Measurements from ENCODE around the gene CCN6.
"Not testable (repeated sequence)": the region's sequence is repeated elsewhere in the genome, so short reads cannot be mapped to it uniquely, and the experiment has no call there.

CCN6 gene

DNA sequence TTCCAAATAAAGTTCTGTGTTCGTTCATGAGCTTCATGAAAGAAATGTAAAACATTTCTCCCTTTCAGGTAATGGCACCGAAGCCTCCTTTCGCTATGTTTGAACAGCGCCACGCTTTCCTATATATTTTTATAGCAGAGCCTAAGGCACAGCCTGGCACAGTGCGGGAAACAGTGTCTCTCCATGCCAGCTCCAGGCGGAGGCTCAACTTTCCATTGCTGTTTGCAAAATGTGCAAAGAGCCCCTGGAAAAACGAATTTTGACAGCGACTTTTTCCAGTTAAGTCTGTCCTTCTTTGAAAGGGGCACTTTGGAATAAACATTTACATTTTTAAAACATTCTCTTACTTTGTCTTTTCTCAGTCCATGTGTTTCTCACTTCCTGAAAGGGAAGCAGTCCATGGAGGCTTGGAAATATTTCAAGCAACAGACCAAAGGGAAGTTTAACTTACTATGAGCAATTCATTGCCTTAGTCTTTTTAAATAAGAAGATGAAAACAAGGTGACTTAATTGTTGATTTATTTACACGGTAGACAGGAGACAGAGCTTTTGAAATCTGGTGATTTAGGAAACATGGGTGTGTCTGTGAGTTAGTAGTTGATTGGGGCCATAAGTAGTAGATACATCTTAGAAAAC lies 769 bp downstream of the CCN6 start:
- DNase-seq, result no peak

DNA sequence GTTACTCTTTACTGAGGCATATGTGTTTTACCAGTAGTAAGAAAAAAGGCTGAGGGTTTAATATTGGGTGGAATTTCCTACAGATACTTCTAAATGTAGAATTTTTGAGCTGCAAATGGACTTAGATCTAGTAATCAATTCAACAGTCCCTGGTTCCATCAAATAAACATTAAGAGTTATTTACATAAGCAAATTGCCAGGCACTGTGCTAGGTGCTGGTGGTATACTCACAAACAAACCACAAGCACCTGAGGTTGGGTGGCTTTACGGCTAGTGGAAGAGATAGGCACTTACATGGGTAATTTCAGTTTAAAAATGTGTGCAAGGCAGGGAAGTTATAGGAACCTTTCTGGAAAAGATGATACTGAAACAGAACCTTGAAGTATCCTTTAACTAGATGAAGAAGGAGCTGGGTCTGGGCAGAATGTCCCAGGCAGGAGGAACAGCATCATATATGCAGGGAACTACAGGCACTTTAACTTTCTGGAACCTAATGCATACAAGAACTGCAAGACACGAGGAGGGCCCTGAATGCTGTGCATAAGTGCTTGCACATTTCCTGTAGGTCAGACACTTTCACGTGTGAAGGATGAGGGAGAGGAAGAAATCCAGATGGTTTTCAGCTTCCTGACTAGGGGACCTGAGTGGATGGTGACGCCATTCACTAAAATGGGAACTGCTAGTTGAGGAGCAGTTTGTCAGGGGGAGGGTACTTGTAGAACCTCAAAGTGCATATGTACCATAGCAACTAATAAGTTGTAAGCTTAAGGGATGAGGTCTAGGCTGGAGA lies 4.5 kb downstream of the CCN6 start:
- no peak for DNase-seq

DNA sequence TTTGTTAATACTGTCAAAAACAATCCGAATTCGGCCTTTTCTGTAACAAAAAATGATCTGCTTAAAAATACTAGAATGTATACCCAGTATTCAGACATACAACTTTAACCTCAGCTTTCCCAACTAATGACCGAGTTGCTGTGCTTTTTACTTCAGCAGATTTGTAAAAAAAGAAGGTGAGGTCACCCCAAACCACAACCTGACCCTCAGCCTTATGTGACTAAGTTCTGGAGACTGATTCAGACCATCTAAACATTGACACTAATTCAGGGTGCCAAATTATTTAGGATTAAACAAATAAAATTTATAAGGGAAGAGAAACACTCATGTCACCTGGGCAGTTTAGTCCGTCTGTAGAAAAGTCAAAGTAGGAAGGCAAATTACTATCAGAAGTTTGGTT lies 7.7 kb downstream of the CCN6 start:
- no peak for DNase-seq

DNA sequence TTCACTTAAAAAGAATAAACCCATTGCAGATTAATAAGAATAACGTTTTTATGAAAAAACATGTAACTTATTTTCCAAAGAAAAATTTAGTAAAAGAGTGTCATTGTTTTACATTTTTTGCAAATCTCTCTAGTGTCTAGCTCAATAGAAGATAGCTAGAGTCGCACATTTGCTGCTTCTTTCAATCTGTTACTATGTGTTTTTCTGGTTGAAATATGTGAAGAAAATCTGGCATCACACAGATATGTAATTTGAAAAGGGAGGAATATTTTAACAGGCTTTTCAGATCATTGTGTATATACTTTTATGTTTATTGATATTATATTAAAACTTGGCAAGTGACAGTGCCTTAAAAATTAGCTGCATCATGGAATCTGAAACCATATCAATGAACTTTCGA lies 9.1 kb downstream of the CCN6 start:
- no peak for DNase-seq

DNA sequence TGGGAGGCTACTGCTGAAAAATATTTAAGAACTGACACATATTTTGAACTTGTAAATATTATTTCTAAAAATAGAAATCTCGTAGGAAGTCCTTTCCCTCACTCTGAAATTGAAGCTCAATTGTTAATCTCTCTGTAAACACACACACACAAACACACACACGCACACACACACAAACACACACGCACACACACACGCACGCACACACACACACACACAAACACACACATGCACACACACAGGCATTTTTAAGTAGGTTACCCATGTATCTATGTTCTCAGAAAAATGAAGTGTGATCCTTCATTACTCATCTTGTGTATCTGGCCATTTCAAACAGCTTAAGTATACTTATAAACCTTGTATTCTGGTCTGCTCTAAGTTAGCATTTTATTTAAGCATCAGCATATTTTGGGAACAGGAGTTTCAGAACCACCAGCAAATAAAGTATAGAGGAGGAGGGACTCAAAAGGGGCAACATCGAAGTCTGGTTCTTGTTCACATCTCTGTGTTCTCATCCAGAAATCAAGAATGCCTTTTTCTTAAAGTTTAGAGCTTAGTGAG lies 11.6 kb downstream of the CCN6 start:
- DNase-seq, result no peak

DNA sequence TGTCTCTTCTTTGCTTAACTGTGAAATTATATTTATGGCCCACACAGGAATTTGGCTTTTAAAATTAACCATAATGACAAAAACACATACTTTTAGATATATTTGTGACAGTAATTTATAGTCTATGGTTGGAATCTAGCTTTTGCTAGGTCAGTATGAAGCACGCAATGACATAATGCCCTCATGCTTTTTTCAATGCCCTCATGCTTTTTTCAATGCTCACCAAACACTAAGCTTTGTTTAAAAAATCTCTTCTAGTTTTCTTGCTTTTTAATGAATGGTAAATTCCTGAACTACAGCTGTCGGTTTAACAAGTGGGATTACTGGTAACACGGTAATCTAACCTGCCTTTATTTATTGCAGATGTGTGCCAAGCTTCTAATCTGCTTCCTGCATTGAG lies 12.7 kb downstream of the CCN6 start:
- DNase-seq, result no peak

DNA sequence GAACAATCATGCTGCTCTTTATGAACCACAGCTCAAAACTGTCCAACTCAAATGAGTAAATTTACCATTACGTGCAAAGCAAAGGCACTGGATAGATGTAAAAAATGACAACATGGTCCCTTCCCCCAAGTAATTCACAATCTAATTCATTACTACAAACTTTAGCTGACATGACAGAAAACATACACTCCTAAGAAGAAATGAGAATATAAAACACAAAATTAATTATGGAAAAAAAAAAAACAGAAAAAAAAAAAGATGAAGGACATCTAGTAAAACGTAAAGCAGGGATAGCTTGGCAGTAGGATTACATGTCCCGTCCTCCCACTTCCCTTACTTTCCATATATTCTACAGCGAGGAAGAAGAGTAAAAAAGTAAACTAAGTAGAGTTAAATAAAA lies 27.7 kb downstream of the CCN6 start:
- no peak for DNase-seq

DNA sequence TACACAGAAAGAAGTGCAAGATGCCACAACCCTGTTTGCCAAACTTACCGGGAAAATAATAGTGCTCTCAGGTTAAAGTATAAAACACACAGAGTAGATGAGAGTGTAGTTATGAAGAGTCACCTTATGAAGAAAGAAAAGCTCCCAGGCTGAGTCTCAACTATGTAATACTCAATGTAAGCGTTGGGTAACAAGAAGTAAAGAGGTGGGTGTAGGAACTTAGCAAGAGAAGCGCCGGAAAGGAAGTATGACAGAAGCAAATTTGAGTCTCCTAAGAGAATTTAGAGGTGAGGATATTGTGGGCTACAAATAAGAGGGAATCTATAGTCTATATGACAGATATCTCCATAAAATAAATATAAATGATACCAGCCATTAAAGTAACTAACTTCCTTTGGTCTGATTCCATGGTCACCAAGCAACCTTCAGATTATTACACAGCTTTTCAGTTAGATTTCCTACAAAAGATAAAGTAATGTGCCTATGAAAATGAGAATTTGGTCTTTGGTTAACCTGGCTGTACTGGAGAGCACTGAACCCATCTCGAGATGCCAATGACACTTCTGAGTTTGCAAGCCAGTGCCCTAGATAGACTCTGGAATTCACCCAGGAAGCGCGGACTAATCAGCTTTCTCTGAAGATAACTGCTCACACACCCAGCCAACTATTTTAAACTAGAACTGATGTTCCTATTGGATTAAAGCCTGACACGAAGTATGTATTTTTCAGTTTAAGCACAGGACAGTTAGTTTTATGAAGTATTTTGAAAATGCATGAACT lies 31.6 kb downstream of the CCN6 start:
- no peak for DNase-seq

DNA sequence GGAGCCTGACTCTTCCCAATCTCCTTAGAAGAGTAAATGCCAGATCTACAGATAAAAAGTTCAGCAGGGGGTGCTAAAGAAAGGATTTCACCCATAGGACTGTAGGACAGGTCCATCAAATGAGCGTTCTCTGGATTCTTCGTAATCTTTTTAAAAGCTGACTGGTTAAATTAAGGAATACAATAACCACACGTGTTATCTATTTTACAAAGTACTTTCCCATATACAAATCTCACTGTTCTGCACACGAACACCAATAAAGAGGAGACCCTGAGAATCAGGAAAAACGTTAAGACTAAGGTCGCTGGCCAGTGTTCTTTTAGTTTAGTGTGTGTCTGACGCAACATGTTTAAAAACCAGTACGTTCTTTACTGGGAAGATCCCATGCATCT lies 32.8 kb downstream of the CCN6 start:
- DNase-seq, result no peak

DNA sequence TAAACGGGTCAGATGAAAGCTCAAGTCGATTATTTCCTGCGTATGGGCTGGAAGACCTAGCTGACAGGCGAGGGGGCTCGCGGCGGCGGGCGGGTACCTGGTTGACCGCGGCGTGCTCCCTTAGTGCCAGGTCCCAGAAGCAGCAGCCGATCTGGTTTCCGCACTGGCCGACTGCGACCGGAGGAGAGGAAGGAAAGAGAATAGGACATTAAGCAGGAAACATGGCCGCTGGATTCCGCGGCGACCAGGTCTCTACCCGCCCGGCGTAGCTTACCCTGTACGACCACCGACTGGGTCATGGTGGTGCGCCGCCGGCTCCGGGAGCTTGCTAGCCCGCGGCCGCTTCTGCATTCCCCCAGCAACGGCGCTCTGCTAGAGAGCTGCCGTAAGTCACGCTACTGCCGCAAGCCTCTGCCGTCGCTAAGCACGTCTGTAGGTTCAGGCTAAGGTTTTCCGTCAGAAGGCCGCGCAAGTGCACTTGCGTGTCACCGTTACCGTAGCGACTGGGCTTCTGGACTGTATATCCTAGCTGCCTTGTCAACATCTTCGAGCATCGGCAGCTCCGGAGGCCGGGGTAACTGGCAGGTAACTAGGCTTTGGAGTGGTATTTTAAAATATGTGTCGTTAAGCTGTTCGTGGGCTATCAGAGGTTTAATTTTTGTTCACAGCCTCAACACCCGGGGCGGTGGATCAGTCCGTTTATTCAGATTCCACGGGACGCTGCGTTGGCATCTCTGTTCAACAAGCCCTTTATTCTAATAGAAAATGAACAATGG lies 33.4 kb downstream of the CCN6 start, which contains the start of the genes FAM229B and TUBE1:
Gene FAM229B, plus strand, starts transcription at position 456 of the 776 bp plus-strand sequence. CDS start 11,693 bp downstream, outside the sequence.
Gene TUBE1, minus strand, starts transcription at position 347 of the 776 bp plus-strand sequence. Its CDS starts 48 bp downstream, at position 299.
- DNase-seq, result peak; percentile 95

DNA sequence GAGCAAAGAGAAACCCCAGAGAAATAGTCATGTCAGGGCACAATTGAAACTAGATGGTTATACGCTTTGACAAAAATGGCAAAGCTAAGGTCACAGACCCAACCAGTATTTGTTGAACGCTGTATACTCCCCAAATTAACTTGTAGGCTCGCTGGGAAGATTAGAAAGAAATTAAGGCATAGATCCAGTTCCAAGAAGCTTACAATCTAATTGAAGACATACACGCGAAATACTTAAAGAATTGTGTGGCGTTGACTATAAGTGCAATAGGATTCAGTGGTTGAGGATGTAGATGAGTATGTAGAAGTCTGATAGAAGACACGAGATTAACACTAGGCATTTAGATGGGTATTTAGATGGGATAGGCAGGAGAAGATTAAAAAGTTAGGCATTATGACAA lies 34.0 kb downstream of the CCN6 start:
- no peak for DNase-seq

DNA sequence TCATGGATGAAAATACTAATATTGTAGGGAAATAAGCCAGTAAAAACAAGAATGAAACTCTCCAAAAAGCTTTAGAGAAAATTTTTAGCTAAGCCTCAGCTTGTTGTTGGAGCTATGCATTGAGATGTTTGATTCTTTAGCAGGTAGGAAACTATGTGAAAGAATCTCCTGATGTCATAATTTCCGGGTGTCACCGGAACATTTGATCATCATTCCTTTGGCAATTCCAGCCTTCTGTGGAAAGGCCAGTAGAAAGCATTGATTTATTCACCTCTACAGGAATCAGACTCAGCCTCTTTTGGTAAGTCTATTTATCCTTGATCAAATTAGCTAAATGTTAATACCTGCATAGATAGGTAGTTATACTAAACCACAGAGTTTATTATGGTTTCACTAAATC lies 43.0 kb downstream of the CCN6 start:
- DNase-seq, result no peak

DNA sequence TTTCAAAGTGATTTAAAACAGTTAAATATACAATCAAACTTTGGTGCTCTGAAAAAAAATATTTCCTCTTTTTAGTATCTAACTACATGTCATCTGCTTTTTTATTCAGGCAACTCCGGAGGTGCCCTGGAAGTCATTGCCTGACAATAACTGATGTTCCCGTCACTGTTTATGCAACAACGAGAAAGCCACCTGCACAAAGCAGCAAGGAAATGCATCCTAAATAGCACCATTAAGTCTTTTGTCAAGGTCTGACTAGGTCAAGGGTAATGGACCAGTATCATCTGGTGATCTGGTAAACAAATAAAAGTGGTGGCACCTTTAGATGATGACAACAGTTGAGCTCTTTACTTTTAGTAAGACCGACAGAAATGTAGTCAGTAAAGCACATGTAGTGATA lies 46.7 kb downstream of the CCN6 start:
- DNase-seq, result no peak

DNA sequence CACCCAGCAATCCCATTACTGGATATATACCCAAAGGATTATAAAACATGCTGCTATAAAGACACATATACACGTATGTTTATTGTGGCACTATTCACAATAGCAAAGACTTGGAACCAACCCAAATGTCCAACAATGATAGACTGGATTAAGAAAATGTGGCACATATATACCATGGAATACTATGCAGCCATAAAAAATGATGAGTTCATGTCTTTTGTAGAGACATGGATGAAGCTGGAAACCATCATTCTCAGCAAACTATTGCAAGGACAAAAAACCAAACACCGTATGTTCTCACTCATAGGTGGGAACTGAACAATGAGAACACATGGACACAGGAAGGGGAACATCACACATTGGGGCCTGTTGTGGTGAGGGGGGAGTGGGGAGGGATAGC lies 52.1 kb downstream of the CCN6 start:
- not testable (repeated sequence) for DNase-seq

DNA sequence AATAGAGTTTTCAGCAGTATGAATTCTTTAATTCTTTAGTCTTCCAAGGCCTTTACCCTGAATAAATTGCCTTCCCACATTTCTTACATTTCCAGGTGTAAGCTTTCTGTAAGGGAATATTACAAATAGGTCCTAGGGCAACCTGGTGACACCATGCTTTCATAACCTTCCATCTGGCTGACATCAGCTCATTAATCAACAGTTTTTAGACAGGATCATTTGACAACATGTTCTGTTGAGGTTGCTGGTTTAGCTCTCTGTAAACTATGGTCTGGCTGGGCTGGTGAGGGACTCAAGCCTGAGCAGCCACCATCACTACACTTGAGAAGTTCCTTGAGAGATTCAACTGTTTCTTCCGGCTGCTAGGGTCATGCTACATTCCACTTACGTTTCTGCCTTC lies 52.7 kb downstream of the CCN6 start:
- DNase-seq, result no peak

DNA sequence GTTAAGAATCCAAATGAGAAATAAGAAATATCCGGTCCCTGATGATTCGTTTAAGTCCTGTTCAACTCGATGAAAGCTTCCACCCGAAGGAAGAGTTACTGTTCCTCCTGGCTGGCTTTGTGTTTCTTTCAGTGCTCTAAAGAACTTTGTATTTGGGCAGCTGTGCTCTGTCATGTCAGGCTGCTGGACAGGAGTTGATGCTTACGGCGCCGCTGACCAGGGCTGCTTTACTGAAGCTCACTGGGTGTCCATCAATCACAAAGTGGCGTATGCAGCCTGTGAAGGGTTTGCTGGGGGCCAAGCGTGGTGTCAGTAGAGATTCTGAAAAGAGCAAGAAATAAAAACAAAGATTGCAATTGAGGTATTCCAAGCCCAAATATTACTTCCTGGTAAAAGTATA lies 55.4 kb downstream of the CCN6 start:
- no peak for DNase-seq

DNA sequence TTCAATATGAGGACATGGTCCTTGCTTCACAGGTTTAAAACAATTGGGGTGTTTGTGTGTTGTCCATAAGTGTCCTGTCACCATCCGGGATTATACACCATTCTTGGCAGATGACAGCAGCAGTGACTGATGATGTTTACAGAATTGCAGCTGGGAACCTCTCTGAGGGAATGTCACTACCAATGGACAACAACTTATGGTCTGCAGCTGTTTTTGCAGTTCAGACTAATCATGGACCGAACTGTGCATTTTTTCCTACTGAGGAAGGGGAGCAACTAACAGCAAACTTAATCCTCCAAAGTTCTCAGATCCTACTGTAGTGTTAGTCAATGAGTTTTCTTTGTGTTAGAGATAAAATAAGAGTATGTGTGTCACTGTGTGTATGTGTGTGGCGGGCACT lies 59.5 kb downstream of the CCN6 start:
- DNase-seq, result no peak

DNA sequence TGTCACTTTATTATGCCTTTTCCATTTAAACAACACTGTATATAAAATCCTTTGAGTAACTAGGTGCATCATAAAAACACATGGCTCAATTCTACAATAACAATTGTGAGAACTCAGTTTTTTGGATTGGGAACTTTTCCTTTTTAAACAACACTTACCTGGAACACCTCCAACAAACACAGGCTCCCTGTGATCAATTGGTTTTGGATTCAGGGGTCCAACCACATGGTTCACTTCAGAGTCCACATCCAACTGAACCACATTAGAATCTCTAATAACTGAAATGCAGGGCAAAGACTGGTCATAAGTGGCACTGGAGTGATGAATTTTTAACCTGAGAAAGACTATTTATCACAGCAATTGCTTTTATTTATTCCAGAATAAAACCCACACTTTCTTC lies 60.0 kb downstream of the CCN6 start:
- no peak for DNase-seq

DNA sequence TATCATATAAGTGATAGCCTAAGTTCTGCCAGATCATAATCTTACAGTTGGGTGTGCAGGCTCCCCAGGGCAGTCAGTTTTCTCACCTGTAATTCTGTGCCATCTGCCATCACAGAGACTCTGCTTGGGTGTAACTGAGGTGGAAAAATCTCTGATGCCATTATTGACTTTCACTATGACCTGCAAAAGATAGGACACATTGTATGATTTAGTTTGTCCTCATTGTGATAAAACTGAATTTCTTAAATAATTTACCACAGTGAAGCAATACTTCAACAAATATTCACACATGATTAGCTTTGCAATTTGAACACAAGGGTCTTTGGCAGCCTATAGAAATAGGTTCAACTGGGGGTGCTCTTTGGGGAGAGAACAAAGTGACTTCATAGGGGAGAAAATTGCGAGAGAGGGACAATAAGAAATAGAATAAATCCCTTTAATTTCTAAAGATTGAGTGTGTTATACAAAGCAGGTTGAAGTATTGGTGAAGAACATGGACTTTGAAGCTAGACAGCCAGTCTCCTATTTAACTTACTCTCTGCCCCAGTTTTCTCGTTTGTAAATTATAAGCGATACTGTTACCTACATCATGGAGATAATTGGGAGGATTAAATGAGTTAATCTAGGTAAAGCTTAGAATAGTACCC lies 60.8 kb downstream of the CCN6 start:
- no peak for DNase-seq

DNA sequence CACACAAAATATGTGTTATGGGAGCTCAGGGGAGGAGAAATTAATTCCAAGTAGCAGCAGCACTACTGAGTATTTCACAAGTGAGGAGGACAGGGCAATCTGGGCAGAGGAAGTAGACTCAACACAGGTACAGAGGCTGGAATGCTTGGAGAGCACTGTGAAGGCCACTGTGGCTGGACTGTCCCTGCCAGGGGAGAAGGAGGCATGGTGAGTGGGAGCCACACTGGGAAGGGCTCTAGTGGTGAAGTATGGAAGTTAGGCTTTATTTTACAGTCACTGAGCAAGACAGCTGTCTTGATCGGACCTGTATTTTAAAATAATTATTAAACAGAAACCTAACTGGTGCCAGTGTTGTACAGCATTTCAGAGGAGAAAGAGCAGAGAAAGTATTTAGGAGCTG lies 62.3 kb downstream of the CCN6 start:
- DNase-seq, result no peak

DNA sequence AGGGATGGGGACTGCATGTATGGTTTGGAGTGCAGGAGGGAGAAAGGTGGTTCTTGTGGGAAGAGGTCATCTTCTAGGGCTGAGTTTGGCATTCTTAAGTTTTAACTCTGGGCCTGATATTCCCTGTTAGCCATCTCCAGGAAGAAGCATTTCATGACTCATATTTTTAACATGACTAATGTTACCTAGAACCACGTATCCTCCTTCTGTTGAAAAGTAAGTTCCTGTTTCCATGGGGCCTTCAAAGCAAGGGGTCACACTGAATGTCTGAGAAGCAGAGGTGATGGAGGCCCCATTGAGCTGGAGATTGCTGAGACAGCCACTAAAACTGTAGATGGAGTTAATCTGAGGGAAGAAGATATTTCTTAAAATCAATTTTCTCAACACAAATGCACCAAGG lies 63.6 kb downstream of the CCN6 start:
- no peak for DNase-seq

DNA sequence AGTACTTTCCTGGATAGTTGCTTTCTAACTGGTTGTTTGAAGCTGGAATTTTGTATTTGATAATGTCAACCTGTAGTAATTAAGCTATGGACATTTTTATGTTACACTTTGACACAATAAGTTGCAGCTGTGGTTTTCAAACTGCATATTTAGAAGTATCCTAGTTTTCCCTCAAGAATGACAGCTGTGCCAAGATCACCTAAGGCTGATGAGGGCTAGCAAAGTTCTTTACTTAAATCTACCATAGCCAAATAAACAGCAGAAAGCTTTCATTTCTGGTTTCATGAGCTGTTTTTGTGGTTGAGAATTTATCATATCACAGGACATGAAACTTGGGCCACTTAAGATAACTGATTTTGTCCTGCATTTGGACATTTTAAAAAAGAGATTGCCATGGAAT lies 64.1 kb downstream of the CCN6 start:
- no peak for DNase-seq
